Immature natural killer cell (primary cell): ENCODE measurements around the gene KCNN2. TPM values are rescaled to one million over a fixed set of nuclear protein-coding genes. Genes with fewer than 3 reads are reported as not detected.

Experiments
- DNase-seq, 3 donors: peaks; one replicate each; pipeline ENCODE4 v3.0.0; 2022; ENCODE audit warnings: mixed read lengths in 1 of 3
- H3K27ac Mint-ChIP-seq, 6 donors: one replicate each; pipeline ENCODE4 v1.8.0; 2020; ENCODE audit warnings: mixed read lengths in 6 of 6, mild to moderate bottlenecking in 5 of 6, inconsistent platforms in 4 of 6, moderate library complexity in 3 of 6
- H3K27me3 Mint-ChIP-seq, 3 donors: one replicate each; pipeline ENCODE4 v1.8.0; 2020 to 2021; ENCODE audit warnings: low read depth in 3 of 3, mild to moderate bottlenecking in 3 of 3, mixed read lengths in 3 of 3, moderate library complexity in 3 of 3, inconsistent platforms in 1 of 3
- H3K36me3 Mint-ChIP-seq, 3 donors: one replicate each; pipeline ENCODE4 v1.8.0; 2020; ENCODE audit warnings: mixed read lengths in 3 of 3, inconsistent platforms in 2 of 3, mild to moderate bottlenecking in 2 of 3
- H3K4me1 Mint-ChIP-seq, 2 donors: one replicate each; pipeline ENCODE4 v1.8.0; 2020; ENCODE audit warnings: inconsistent platforms in 2 of 2, mild to moderate bottlenecking in 2 of 2, mixed read lengths in 2 of 2, moderate library complexity in 1 of 2
- H3K4me3 Mint-ChIP-seq, 5 donors: one replicate each; pipeline ENCODE4 v1.8.0; 2020; ENCODE audit warnings: mild to moderate bottlenecking in 5 of 5, mixed read lengths in 5 of 5, inconsistent platforms in 3 of 5, moderate library complexity in 3 of 5
- H3K9me3 Mint-ChIP-seq, 6 donors: one replicate each; pipeline ENCODE4 v1.8.0; 2020; ENCODE audit warnings: mild to moderate bottlenecking in 6 of 6, mixed read lengths in 6 of 6, inconsistent platforms in 4 of 6, moderate library complexity in 3 of 6
- polyA plus RNA-seq, 3 donors: library from polyadenylated mRNA; unstranded; fragments of 300-500 nt; fragmentation: Illumina TruSeq; gene quantifications; one replicate each; pipeline ENCODE4 v1.2.3, GENCODE V29; 2021

The KCNN2 gene
- polyA plus RNA-seq, 3 donors from 2014 or later: not detected

GRCh38 chr5:114377050-114377844 lies 15.4 kb downstream of the KCNN2 start:
- Mint-ChIP-seq H3K4me3 (no peak overlapping the region), H3K27me3 (peaks cover 0 to 5% (median 4%) of the 10 kb centered on the region in 3 donors), H3K4me1 (no peaks in the 10 kb centered on the region), H3K27ac (no peak overlapping the region), H3K36me3 (no peaks in the 10 kb centered on the region), H3K9me3 (peaks cover 0 to 6% (median under 1%) of the 10 kb centered on the region in 6 donors)
- no peak for DNase-seq

GRCh38 chr5:114377946-114378345 lies 16.1 kb downstream of the KCNN2 start:
- no peak overlapping the region for H3K27ac Mint-ChIP-seq
- H3K4me3 Mint-ChIP-seq: no peak overlapping the region
- H3K4me1 Mint-ChIP-seq: no peaks in the 10 kb centered on the region
- H3K36me3 Mint-ChIP-seq: no peaks in the 10 kb centered on the region
- no peak for DNase-seq
- H3K9me3 Mint-ChIP-seq: peaks cover 0 to 6% (median under 1%) of the 10 kb centered on the region in 6 donors
- H3K27me3 Mint-ChIP-seq: peaks cover 0 to 5% (median 4%) of the 10 kb centered on the region in 3 donors

GRCh38 chr5:114380721-114381120 lies 18.9 kb downstream of the KCNN2 start:
- no peak overlapping the region for H3K4me3 Mint-ChIP-seq
- H3K4me1 Mint-ChIP-seq: no peaks in the 10 kb centered on the region
- H3K36me3 Mint-ChIP-seq: peaks cover 0 to 4% (median 0%) of the 10 kb centered on the region in 3 donors
- H3K27ac Mint-ChIP-seq: no peak overlapping the region
- peaks cover 4 to 5% (median 4%) of the 10 kb centered on the region in 3 donors for H3K27me3 Mint-ChIP-seq
- DNase-seq: no peak
- H3K9me3 Mint-ChIP-seq: peaks cover 0 to 6% (median under 1%) of the 10 kb centered on the region in 6 donors

GRCh38 chr5:114387433-114387832 lies 25.6 kb downstream of the KCNN2 start:
- peaks cover 0 to 4% (median 0%) of the 10 kb centered on the region in 3 donors for H3K36me3 Mint-ChIP-seq
- no peak overlapping the region for H3K4me3 Mint-ChIP-seq

GRCh38 chr5:114390431-114390830 lies 28.6 kb downstream of the KCNN2 start:
- Mint-ChIP-seq H3K27ac (no peak overlapping the region), H3K4me1 (no peaks in the 10 kb centered on the region), H3K36me3 (no peaks in the 10 kb centered on the region), H3K4me3 (no peak overlapping the region), H3K27me3 (peaks cover 2% of the 10 kb centered on the region in 3 donors), H3K9me3 (no peaks in the 10 kb centered on the region)
- DNase-seq: no peak

More at GRCh38 chr5:114387433-114387832, 25.6 kb downstream of the KCNN2 start:
- Mint-ChIP-seq H3K9me3 (no peaks in the 10 kb centered on the region), H3K4me1 (no peaks in the 10 kb centered on the region), H3K27me3 (peaks cover 2 to 4% (median 2%) of the 10 kb centered on the region in 3 donors), H3K27ac (no peak overlapping the region)
- DNase-seq: no peak

GRCh38 chr5:114391321-114391720 lies 29.5 kb downstream of the KCNN2 start:
- Mint-ChIP-seq H3K4me3 (no peak overlapping the region), H3K27ac (no peak overlapping the region), H3K36me3 (no peaks in the 10 kb centered on the region), H3K9me3 (no peaks in the 10 kb centered on the region), H3K4me1 (no peaks in the 10 kb centered on the region), H3K27me3 (peaks cover 0 to 2% (median 2%) of the 10 kb centered on the region in 3 donors)
- DNase-seq: no peak

GRCh38 chr5:114393159-114393558 lies 31.3 kb downstream of the KCNN2 start:
- H3K9me3 Mint-ChIP-seq: no peaks in the 10 kb centered on the region
- no peaks in the 10 kb centered on the region for H3K36me3 Mint-ChIP-seq
- H3K4me1 Mint-ChIP-seq: no peaks in the 10 kb centered on the region
- H3K27ac Mint-ChIP-seq: no peak overlapping the region
- no peak overlapping the region for H3K4me3 Mint-ChIP-seq
- DNase-seq: no peak
- H3K27me3 Mint-ChIP-seq: peaks cover 0 to 2% (median 2%) of the 10 kb centered on the region in 3 donors

GRCh38 chr5:114402206-114402605 lies 40.3 kb downstream of the KCNN2 start:
- Mint-ChIP-seq H3K27me3 (peaks cover 0 to 3% (median 2%) of the 10 kb centered on the region in 3 donors), H3K36me3 (no peaks in the 10 kb centered on the region), H3K27ac (no peak overlapping the region), H3K4me1 (no peaks in the 10 kb centered on the region), H3K4me3 (no peak overlapping the region), H3K9me3 (peaks cover 0 to 5% (median 4%) of the 10 kb centered on the region in 6 donors)
- no peak for DNase-seq

GRCh38 chr5:114407783-114408182 lies 45.9 kb downstream of the KCNN2 start:
- no peak overlapping the region for H3K27ac Mint-ChIP-seq
- DNase-seq: no peak
- H3K36me3 Mint-ChIP-seq: no peaks in the 10 kb centered on the region
- H3K4me1 Mint-ChIP-seq: no peaks in the 10 kb centered on the region
- H3K27me3 Mint-ChIP-seq: peaks cover 0 to 2% (median 0%) of the 10 kb centered on the region in 3 donors
- H3K4me3 Mint-ChIP-seq: no peak overlapping the region
- peaks cover 0 to 3% (median 0%) of the 10 kb centered on the region in 6 donors for H3K9me3 Mint-ChIP-seq

GRCh38 chr5:114408847-114409246 lies 47.0 kb downstream of the KCNN2 start:
- Mint-ChIP-seq H3K4me1 (no peaks in the 10 kb centered on the region), H3K27ac (no peak overlapping the region), H3K36me3 (no peaks in the 10 kb centered on the region), H3K27me3 (peaks cover 0 to 2% (median 0%) of the 10 kb centered on the region in 3 donors), H3K4me3 (no peak overlapping the region), H3K9me3 (peaks cover 0 to 3% (median 0%) of the 10 kb centered on the region in 6 donors)
- no peak for DNase-seq

- H3K27me3 Mint-ChIP-seq: no peaks in the 10 kb centered on the region
- H3K4me1 Mint-ChIP-seq: no peaks in the 10 kb centered on the region
- H3K27ac Mint-ChIP-seq: no peak overlapping the region
- no peak overlapping the region for H3K4me3 Mint-ChIP-seq
- H3K36me3 Mint-ChIP-seq: no peaks in the 10 kb centered on the region
- H3K9me3 Mint-ChIP-seq: peaks cover 0 to 3% (median 0%) of the 10 kb centered on the region in 6 donors
- no peak for DNase-seq
These were observed 49.6 kb downstream of the KCNN2 start for GRCh38 chr5:114411380-114411931.

- no peaks in the 10 kb centered on the region for H3K27me3 Mint-ChIP-seq
- DNase-seq: no peak
- no peaks in the 10 kb centered on the region for H3K36me3 Mint-ChIP-seq
- no peaks in the 10 kb centered on the region for H3K9me3 Mint-ChIP-seq
- H3K4me1 Mint-ChIP-seq: no peaks in the 10 kb centered on the region
- H3K27ac Mint-ChIP-seq: no peak overlapping the region
- no peak overlapping the region for H3K4me3 Mint-ChIP-seq
These were observed 50.8 kb downstream of the KCNN2 start for GRCh38 chr5:114412510-114413171.

- Mint-ChIP-seq H3K36me3 (no peaks in the 10 kb centered on the region), H3K27me3 (no peaks in the 10 kb centered on the region), H3K4me3 (no peak overlapping the region), H3K27ac (no peak overlapping the region), H3K9me3 (no peaks in the 10 kb centered on the region), H3K4me1 (no peaks in the 10 kb centered on the region)
- no peak for DNase-seq
These were observed 53.9 kb downstream of the KCNN2 start for GRCh38 chr5:114415760-114416159.

- Mint-ChIP-seq H3K36me3 (no peaks in the 10 kb centered on the region), H3K27ac (no peak overlapping the region), H3K4me3 (no peak overlapping the region), H3K9me3 (no peaks in the 10 kb centered on the region), H3K27me3 (no peaks in the 10 kb centered on the region), H3K4me1 (no peaks in the 10 kb centered on the region)
- no peak for DNase-seq
These were observed 54.4 kb downstream of the KCNN2 start for GRCh38 chr5:114416254-114416653.
